OCI-LY7 (cell line): ENCODE measurements around the gene UPF3B. TPM values are rescaled to one million over a fixed set of nuclear protein-coding genes. Genes with fewer than 3 reads are reported as not detected.

Experiments
- Bru-seq: library from RNA; stranded (reverse); fragments of 400-500 nt; gene quantifications from one replicate; lab custom pipeline; 2021; lab: Mats Ljungman, UMichigan
- BruChase-seq, 2 experiments: library from RNA; stranded (reverse); fragments of 400-500 nt; gene quantifications; one replicate each; lab custom pipeline; 2021; lab: Mats Ljungman, UMichigan
- BruUV-seq: library from RNA; stranded (reverse); fragments of 400-500 nt; replicated peaks from 2 replicates; lab custom pipeline; 2021; lab: Mats Ljungman, UMichigan
- CTCF ChIA-PET: fragments of 300-600 bp; sonication (Branson Sonifier 250); formaldehyde crosslinking; loops from one replicate; lab custom pipeline; 2022; ENCODE audit warnings: antibody characterized with exemption; ENCODE audit not compliant: unreplicated experiment; lab: Charles Lee
- POLR2A ChIA-PET: fragments of 300-600 bp; sonication (Branson Sonifier 250); formaldehyde crosslinking; loops from one replicate; lab custom pipeline; 2022; ENCODE audit warnings: antibody characterized with exemption; lab: Charles Lee
- DNase-seq: peaks from one replicate; pipeline ENCODE4 v3.0.0-alpha.2; 2015; ENCODE audit warnings: low spot score
- H2AFZ ChIP-seq: fragments of 200-600 bp; sonication (generic), shearing (Covaris generic); 2 replicates; pipeline ENCODE4 v1.6.1; 2014; ENCODE audit warnings: mild to moderate bottlenecking, antibody characterized with exemption, low read length, moderate library complexity
- H3K27ac ChIP-seq: fragments of 200-600 bp; sonication (generic); 2 replicates; pipeline ENCODE4 v1.5.1; 2014; ENCODE audit warnings: mixed run types, low read depth, mild to moderate bottlenecking, moderate library complexity, low read length, inconsistent platforms; ENCODE audit not compliant: poor library complexity, severe bottlenecking
- H3K36me3 ChIP-seq: fragments of 200-600 bp; sonication (generic); 2 replicates; pipeline ENCODE4 v1.6.1; 2014; ENCODE audit warnings: mild to moderate bottlenecking, antibody characterized with exemption, low read length, moderate library complexity, mixed read lengths; ENCODE audit not compliant: insufficient read depth
- H3K4me1 ChIP-seq: fragments of 200-600 bp; sonication (generic); 2 replicates; pipeline ENCODE4 v1.5.1; 2014; ENCODE audit warnings: mild to moderate bottlenecking, low read length; ENCODE audit not compliant: insufficient read depth, poor library complexity, severe bottlenecking
- H3K4me2 ChIP-seq: fragments of 200-600 bp; sonication (generic); 2 replicates; pipeline ENCODE4 v1.6.1; 2014; ENCODE audit warnings: mild to moderate bottlenecking, low read length
- H3K4me3 ChIP-seq: fragments of 200-600 bp; sonication (generic); 2 replicates; pipeline ENCODE4 v1.5.1; 2014; ENCODE audit warnings: mild to moderate bottlenecking, low read depth, low read length; ENCODE audit not compliant: poor library complexity, severe bottlenecking
- H3K79me2 ChIP-seq: fragments of 200-600 bp; sonication (generic); 2 replicates; pipeline ENCODE4 v1.6.1; 2016; ENCODE audit warnings: low read depth, mild to moderate bottlenecking, low read length, moderate library complexity, mixed read lengths; ENCODE audit not compliant: insufficient read depth
- H3K9me2 ChIP-seq: fragments of 200-600 bp; sonication (generic); 2 replicates; pipeline ENCODE4 v1.6.1; 2016; ENCODE audit warnings: mild to moderate bottlenecking, low read length, mixed read lengths; ENCODE audit not compliant: insufficient read depth
- H3K9me3 ChIP-seq: fragments of 200-600 bp; sonication (generic); 2 replicates; pipeline ENCODE4 v1.6.1; 2014; ENCODE audit warnings: mild to moderate bottlenecking, mixed run types, low read length, mixed read lengths
- H4K20me1 ChIP-seq: fragments of 200-600 bp; sonication (generic); 2 replicates; pipeline ENCODE4 v1.6.1; 2014; ENCODE audit warnings: mild to moderate bottlenecking, antibody characterized with exemption, low read length, moderate library complexity, mixed read lengths; ENCODE audit not compliant: insufficient read depth
- EZH2phosphoT487 ChIP-seq: fragments of 200-600 bp; sonication (generic); IDR thresholded peaks from 2 replicates; pipeline ENCODE4 v1.6.1; 2018; ENCODE audit warnings: low read depth, borderline replicate concordance, mild to moderate bottlenecking, mixed run types, antibody characterized with exemption, low read length, moderate library complexity, mixed read lengths
- intact Hi-C: fragments of 100-400 bp; cut with micrococcal nuclease; formaldehyde crosslinking; loops from one replicate; pipeline ENCODE4 v1.10.0; 2022; ENCODE audit not compliant: unreplicated experiment
- long read RNA-seq: library from polyadenylated mRNA; stranded (forward); transcript quantifications from one replicate; pipeline ENCODE4 v2.0.0, GENCODE V29; 2022
- total RNA-seq, 2 experiments: library from RNA; depleted of rRNA in 1 of 2; stranded (reverse); fragments of >200 nt in 1 of 2; shearing (Covaris generic) in 1 of 2; gene quantifications; 2 replicates each; pipeline ENCODE4 v1.2.3, GENCODE V29; 2014 to 2022
- TF ChIP-seq, protein P1 (sequence below): fragments of 200-600 bp; sonication (generic); conservative IDR thresholded peaks from 2 replicates; pipeline ENCODE4 v1.5.1; 2014; ENCODE audit warnings: mild to moderate bottlenecking, antibody characterized with exemption, low read length, moderate library complexity, mixed read lengths

The UPF3B gene, protein sequence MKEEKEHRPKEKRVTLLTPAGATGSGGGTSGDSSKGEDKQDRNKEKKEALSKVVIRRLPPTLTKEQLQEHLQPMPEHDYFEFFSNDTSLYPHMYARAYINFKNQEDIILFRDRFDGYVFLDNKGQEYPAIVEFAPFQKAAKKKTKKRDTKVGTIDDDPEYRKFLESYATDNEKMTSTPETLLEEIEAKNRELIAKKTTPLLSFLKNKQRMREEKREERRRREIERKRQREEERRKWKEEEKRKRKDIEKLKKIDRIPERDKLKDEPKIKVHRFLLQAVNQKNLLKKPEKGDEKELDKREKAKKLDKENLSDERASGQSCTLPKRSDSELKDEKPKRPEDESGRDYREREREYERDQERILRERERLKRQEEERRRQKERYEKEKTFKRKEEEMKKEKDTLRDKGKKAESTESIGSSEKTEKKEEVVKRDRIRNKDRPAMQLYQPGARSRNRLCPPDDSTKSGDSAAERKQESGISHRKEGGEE
- 8.7 and 10.8 TPM in 2 replicates for total RNA-seq (2014; rRNA removed; shearing (Covaris generic))
- total RNA-seq (2022), result 25.1 and 25.5 TPM in 2 replicates
- percentile 79 among the genes with signal in this experiment for Bru-seq, nascent RNA
- BruChase-seq, experiment 1, labeled RNA remaining after a 6-hour chase, result percentile 88 among the genes with signal in this experiment
- BruChase-seq, experiment 2, labeled RNA remaining after a 2-hour chase, result percentile 86 among the genes with signal in this experiment
- long read RNA-seq, transcript UPF3B-202 (10 exons, 2,335 nt), result major isoform, 35 of 73 reads
- long read RNA-seq, transcript UPF3B-201 (11 exons, 2,378 nt), result minor isoform, 13 of 73 reads
- long read RNA-seq, partial matches to known transcripts, result 5 of 73 reads
- long read RNA-seq, other reads (novel, unspliced or antisense), result 20 of 73 reads

DNA sequence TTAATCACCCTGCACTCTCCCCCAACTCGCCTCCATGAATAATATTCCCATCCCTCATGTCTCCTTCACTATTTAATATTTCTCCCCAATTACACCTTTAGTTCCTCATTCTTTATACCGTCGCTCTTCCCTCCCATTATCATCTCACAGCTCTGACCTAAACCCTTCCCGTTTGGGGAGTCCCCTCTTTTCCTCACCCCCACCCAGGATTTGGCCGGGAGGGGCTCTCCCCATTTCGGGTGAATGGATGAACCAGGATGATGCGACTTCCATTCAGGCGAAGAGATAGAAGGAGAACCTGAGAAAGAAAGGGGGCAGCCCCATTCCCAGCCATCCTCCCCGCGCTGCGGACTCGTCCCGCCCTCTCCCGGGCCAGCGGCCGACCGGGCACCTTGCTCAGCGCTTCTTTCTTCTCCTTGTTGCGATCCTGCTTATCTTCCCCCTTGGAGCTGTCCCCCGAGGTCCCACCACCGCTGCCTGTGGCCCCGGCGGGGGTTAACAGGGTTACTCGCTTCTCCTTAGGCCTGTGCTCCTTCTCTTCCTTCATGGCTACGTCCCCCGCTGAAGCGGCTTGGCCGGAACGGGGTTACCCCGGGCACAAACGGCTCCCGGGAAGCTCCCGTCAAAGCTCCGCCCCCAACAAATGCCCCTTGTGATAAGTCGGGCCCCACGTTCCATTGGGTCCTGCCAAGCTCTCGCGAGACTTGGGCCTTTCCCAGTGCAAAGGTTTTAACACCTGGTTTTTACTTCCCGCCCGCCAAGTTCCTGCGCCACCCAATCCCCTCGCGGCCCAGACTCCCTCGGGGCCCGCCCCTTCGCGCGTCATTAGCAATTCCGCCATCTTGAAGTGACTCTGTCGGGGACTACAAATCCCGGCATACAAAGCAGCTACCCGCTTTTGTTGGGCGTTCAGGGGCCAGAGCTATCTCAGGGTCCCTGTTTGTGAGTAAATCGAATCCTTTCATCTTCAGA is at the start of gene UPF3B:
TSS of gene UPF3B (minus strand) at position 582 of the 972 bp plus-strand sequence. CDS start at position 547, 35 bp downstream.
- H3K4me3 ChIP-seq, result peak within 1 kb of the TSS; percentile 96
- CTCF ChIA-PET, result interaction anchor here (0.5 kb wide), 1 partner anchor 18 kb away, joined by 3 read pairs; no protein-coding TSS in a partner anchor
- peak within 1 kb of the TSS; percentile 87 for H3K4me2 ChIP-seq
- no peaks in the 10 kb centered on the region for H3K9me2 ChIP-seq
- peak within 1 kb of the TSS; percentile 44 for H3K27ac ChIP-seq
- intact Hi-C loops, result loop anchor here (2.0 to 5.0 kb wide), 2 partner anchors 18 to 60 kb away; partner anchors contain the start of genes NDUFA1, RNF113A and RPL39
- peak; percentile 98 for DNase-seq
- TF ChIP-seq, protein P1, sequence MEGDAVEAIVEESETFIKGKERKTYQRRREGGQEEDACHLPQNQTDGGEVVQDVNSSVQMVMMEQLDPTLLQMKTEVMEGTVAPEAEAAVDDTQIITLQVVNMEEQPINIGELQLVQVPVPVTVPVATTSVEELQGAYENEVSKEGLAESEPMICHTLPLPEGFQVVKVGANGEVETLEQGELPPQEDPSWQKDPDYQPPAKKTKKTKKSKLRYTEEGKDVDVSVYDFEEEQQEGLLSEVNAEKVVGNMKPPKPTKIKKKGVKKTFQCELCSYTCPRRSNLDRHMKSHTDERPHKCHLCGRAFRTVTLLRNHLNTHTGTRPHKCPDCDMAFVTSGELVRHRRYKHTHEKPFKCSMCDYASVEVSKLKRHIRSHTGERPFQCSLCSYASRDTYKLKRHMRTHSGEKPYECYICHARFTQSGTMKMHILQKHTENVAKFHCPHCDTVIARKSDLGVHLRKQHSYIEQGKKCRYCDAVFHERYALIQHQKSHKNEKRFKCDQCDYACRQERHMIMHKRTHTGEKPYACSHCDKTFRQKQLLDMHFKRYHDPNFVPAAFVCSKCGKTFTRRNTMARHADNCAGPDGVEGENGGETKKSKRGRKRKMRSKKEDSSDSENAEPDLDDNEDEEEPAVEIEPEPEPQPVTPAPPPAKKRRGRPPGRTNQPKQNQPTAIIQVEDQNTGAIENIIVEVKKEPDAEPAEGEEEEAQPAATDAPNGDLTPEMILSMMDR, result no peak
- no peak for TF ChIP-seq EZH2phosphoT487
- H4K20me1 ChIP-seq, result no peaks in the 10 kb centered on the region
- H3K79me2 ChIP-seq, result peaks cover 18% of the 10 kb centered on the region
- no peaks in the 10 kb centered on the region for H3K9me3 ChIP-seq
- H3K36me3 ChIP-seq, result peaks cover 40% of the 10 kb centered on the region
- POLR2A ChIA-PET, result interaction anchor here (0.6 to 1.6 kb wide), 10 partner anchors 10 to 94 kb away, joined by 3 to 14 read pairs (median 3); partner anchors contain the start of genes NDUFA1, RNF113A, RPL39 and SOWAHD
- H2AFZ ChIP-seq, result peak within 1 kb of the TSS; percentile 76
- peaks cover 15% of the 10 kb centered on the region for H3K4me1 ChIP-seq
- BruUV-seq, result no TSS peak

DNA sequence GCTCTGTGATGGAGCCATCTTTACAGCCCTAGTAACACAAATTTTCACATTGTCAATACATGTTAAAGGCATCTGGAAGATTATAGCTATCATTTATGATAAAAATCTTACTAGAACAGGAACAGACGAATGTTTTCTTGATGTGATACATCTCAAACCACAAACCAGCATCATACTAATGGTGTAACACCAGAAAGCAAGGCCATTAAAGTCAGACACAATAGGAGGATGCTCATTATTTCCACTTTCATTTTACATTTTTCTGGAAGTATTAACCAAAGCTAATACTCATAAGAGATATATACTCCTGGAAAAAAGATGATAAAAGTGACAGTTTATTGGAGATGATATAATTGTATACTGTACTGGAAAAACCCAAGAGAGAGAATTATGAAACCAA is 48.2 kb upstream of the UPF3B start:
- no peaks in the 10 kb centered on the region for H3K36me3 ChIP-seq
- H3K4me2 ChIP-seq, result no peak overlapping the region
- ChIA-PET POLR2A (no interaction called here), CTCF (no interaction called here)
- H3K4me1 ChIP-seq, result no peaks in the 10 kb centered on the region
- intact Hi-C loops, result no loop called here
- no peaks in the 10 kb centered on the region for H3K79me2 ChIP-seq
- H4K20me1 ChIP-seq, result no peaks in the 10 kb centered on the region
- no peaks in the 10 kb centered on the region for H3K9me3 ChIP-seq
- H3K9me2 ChIP-seq, result no peaks in the 10 kb centered on the region
- H3K4me3 ChIP-seq, result no peak overlapping the region
- DNase-seq, result no peak
- no peak overlapping the region for H2AFZ ChIP-seq
- BruUV-seq, result no TSS peak
- no peak overlapping the region for H3K27ac ChIP-seq
- no peak for TF ChIP-seq EZH2phosphoT487
- TF ChIP-seq, protein P1, result no peak
